HG03558 (cell line): ENCODE results near the gene CKB.

Experiments used
- ATAC-seq: cut with Tn5 transposase; IDR thresholded peaks from one replicate; pipeline ENCODE4 v1.9.1; 2021; ENCODE audit warnings: moderate number of reproducible peaks; ENCODE audit not compliant: unreplicated experiment; ENCODE audit errors: extremely low read depth

CKB gene

DNA sequence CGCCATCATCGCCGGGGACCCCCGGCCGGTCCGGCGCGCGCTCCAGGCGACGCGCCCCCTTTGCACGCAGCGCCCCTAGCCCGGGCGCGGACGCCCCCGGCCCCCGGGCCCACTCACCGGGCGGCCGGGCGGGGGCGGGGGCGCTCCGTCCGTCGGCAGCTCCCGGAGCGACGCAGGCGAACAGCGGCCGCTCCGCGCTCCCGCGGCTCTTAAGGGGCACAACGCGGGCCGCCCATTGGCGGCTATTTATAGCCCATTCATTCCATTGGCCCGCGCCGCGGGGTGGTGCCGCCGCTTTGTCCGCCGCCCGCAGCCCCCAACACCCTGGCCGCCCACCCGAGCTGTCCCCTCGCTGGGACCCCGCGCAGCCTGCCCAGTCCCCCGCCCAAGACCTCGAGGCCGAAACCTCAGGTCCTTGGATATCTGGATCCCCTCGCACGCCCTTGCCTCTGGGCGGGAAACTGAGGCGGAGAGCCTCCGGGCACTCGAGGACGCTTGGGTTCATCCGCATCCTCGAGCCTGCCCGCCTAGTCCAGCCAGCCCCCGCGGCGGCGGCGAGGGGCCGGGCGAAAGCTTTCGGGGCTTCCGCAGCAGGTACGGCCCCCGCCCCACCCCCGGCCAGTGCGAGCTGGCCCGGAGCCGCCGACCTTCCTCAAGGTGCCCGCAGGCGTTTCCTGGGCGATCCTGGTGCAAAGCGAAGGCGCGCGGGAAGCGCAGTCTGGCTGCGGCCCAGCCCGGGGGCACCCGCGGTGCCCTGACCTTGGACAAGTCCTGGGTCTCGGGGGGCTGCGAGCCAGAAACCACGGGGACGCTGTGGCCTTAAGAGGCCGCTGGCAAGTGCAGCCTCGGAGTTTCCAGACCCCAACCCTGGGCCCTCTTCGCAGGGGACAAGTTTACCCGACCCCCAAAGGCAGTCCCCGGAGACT is at the start of gene CKB:
Gene CKB, minus strand, starts transcription at position 182 of the 926 bp plus-strand sequence. CDS start 337 bp downstream, outside the sequence.
- no peak for ATAC-seq

DNA sequence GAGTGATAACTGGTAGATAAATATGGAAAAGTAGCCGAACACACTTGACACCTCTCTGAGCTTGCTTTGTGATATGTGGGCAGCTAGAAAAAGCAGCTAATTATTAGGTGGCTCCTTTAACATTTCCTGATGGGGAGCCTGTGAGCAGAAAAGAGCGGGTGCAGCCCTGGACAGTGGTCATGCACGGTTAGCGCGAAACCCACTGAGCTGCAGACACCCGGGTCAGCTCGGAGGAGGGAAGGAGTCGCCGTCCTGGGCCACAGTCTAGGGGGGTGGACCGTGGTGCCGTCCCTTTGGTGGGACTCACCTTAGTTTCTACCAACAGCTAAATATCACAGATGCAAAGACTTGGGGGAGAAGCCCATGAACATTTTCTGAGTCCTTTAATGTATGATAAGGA is 46.8 kb upstream of the CKB start:
- ATAC-seq = no peak

DNA sequence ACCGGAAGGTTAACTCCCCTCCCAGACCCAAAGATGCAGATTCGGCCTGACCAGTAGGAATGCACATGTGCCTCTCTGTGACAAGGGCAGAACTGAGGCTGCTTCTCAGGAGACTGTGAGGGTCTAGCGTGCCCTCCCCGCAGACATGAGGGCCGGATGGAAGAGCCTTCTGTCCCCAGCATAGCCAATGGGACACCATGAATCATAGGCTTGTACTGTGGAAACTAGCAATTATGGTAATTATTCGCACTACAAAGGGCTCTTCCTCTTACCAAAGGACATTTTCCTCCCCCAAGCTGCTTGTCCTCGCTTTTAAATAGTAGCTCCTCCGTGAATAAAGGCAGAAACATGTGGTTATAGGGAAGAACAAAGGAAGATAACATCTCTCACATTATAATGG is 46.3 kb upstream of the CKB start:
- no peak for ATAC-seq

DNA sequence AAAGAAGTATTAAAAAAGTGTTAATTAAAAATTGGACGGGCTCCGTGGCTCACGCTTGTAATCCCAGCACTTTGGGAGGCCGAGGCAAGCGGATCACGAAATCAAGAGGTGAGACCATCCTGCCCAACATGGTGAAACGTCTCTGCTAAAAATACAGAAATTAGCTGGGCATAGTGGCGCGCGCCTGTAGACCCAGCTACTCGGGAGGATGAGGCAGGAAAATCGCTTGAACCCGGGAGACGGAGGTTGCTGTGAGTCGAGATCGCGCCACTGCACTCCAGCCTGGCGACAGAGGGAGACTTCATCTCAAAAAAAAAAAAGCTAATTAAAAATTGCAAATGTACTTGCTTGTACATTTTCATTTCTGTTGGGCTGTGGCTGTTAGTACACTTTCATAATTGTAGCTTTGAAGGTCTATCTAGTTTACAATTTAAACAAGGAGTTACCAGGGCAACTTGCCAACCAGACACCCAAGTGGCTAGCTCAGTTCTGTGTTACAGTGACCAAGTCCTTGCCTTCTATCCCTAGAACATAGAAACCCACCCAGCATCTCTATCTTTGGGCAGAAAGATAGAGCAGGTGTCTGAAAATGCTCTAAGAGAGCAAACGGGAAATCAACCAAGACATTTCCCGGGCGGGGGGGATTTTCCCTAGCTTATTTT is 41.3 kb upstream of the CKB start:
- no peak for ATAC-seq

DNA sequence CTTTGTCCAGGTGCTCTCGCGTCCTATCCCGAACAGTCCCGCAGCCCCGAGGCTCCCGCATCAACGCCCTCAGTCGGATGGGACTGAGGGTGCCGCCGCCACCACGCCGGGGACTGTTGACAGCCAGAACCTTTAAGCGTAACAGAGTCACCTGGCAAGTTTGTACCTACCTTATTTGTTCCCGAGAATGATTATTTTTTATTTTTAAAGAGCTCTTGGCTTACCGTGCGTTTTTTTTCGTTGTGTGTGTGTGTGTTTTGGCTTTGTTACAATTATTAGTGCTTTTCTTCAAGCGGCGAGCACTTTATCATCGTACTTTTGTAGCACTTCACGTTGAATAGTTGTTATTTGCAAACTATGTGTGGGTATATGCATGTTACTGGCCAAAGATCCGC is 40.6 kb upstream of the CKB start:
- no peak for ATAC-seq

DNA sequence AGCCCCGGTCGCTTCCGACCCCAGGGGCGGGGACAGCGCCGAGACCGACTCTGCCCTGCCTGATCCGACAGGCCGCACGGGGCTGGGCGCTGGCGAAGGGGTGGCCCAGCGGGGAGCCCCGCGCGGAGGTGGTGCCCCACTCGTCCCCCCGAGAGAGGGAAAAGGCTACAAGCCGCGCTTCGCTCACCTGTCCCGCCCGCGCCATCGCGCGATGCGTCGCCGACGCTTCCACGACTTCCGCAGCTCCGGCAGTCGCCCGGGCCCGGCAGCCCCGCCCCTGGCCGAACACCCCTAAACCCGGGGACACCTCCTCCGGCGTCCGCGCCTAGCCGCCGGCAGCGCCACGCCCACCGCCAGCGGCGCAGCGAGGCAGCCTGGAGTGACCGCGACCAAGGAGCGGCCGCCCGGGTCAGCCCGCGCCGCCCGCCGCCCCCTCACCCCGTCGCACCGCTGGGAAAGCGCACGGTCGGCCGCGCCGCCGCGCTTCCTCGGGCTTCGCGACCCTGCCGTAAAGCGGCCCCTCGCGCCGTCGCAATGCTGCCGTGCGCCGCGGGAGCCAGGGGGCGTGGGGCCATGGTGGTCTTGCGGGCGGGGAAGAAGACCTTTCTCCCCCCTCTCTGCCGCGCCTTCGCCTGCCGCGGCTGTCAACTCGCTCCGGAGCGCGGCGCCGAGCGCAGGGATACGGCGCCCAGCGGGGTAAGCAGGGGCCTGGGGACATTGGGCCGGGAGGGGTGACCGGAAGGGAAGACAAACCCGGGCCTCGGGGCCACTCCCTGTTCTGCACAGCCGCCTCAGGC is 40.0 kb upstream of the CKB start, which contains the start of the genes BAG5 and COA8:
Gene BAG5, minus strand, starts transcription at position 229 of the 797 bp plus-strand sequence. CDS start 1,493 bp downstream, outside the sequence.
Gene COA8, plus strand, starts transcription at position 532 of the 797 bp plus-strand sequence. Its CDS starts 42 bp downstream, at position 574.
- peak; percentile 62 for ATAC-seq

DNA sequence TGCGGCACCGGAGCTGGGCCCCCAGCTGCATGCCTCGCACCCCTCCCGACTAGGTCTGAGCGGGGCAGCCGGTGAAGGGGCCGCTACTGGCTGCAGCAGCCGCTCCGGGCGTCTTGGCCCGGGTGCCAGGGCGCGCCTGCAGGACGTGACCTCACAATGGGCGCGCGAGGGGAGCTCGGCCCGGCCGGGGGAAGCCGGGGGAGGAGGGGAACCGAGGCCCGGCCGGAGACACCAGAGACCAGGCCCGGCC is 39.5 kb upstream of the CKB start:
- ATAC-seq = no peak

DNA sequence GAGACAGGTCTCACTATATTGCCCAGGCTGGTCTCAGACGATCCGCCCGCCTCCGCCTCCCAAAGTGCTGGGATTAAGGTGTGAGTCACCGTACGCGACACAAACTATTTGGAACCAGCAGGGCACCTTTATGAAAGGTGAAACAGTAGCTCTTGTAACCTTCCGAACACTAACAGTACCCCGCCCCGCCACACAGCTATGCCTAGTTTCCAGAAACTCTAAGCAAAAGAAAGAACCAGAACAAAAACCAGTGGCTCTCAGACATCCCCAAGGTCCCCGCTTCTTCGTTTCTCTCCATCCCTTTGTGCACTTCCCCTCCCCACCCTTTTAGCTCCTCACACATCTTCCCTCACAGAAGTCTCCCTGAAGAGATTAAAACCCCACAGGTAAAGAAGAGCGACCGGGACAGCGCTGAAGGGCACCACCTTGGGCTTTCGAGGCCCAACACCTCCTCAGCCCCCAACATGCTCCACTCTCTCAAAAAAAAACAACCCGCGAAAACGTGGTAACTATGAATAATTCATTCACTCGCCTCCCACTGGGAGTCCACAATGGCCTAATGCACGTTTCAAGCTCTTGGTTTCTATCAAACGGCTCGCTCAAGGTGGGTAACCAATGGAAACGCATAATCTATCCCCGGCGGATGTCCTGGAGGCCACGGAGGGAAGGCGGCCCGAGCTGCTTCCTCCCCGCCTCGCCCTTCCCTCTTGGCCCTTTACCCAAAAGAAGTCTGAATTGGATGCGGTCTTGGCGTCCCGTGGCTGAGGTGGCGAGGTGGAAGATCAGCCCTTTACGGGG is 39.0 kb upstream of the CKB start:
- peak; percentile 3 for ATAC-seq

DNA sequence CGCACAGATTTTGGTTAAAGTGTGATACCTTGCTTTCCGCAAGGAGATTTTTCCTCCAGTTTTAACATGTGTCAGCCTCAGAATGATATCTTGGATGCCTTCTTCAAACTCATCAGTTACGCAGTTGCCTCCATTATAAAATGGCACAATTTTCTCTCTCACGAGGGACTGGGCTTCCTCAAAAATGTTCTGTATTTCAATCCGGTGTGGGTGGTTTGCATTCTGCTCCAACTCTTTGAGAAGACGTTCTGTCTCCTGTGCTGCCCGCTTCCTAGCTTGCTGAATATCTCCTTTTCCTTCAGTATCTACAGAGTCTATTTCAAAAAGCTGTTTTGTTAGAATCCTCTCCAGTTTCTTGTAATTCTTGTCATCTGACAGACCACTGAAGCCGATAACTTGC is 38.1 kb upstream of the CKB start:
- no peak for ATAC-seq

DNA sequence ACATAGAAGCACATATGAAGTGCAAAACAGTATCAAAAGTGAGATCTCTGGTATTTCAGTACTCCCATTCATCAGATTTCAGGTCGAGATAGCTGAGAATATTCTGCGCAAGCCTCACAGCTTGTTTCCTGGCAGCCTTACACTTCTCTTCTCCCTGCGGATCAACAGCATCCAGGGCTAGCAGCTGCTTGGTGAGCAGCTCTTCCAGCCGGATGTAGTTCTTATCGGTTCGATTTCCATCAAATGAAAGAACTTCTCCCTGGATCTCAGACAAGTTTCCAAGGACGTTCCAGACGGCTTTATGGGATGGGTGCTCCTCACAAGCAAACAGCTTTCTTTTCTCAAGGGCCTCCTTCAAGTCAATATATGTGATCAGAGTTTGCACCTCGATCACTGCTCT is 37.1 kb upstream of the CKB start:
- ATAC-seq = no peak

DNA sequence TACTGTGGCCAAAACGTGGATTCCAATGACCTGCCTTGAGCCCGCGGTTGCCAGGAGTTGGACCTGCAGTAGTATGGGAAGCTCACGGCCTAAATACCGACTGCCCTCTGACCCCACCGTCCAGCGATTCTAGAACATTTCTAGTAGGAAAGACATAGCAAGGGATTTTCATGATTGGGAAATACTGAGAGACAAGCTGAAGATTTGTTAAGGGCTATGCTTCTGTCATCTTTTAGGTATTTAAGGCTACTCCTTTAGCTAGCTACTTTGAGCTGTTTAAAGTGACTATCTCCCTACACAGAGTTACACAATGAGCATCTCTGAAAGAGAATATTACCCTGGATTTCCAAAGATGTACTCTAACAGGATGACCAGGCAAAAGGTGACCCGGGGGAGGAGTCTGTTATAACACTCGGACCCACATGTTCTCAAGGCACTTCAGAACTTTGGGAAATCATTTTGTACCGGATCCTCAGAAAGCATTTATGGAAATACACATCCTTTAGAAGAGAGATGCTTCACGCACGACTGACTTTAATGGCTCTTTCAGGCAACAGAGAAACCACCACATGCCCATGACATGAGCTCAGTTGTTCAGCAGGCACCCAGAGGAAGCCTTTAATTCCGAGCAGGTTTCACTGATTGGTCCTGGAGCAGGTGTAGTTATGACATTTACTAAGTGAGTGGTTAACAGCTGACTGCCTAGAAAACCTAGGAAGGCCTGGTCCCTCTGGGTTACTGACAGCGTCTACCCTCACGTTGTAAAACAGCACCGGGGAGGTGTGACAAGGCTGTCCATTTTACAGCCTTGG is 35.6 kb upstream of the CKB start:
- no peak for ATAC-seq

DNA sequence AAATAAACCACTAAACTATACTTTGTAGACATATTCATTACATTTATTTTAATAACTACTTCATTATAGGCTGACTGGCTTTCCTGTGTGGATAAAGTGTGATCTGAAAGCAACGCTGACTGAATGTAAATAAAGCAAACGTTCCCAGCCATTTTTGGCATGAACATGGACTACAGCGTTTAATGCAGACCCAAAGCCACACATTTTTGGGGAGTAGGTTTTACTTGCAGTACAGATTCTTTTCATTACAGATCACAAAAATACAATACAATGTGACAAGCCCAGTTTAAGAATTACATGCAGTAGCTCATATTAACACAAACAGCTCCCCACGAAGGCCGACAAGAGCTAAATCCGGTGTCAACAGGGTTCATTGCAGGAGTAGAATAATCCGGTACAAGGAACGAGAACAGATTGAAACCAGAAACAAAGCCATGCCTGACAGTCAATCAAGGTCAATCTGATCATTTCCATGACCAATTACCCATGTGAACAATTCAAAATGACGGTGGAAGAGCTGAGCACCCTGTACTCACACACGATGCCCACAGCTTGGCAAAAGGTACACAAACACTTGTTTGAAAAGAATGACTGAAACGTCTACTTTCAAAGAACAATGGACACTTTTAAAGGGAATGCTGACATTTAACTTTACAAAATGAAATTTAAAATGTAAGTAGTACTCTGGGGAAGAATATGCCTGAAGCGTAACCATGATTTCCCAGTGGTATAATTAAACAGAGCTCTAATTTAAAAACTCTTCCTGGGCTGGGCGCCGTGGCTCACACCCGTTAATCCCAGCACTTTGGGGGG is 34.5 kb upstream of the CKB start:
- no peak for ATAC-seq

DNA sequence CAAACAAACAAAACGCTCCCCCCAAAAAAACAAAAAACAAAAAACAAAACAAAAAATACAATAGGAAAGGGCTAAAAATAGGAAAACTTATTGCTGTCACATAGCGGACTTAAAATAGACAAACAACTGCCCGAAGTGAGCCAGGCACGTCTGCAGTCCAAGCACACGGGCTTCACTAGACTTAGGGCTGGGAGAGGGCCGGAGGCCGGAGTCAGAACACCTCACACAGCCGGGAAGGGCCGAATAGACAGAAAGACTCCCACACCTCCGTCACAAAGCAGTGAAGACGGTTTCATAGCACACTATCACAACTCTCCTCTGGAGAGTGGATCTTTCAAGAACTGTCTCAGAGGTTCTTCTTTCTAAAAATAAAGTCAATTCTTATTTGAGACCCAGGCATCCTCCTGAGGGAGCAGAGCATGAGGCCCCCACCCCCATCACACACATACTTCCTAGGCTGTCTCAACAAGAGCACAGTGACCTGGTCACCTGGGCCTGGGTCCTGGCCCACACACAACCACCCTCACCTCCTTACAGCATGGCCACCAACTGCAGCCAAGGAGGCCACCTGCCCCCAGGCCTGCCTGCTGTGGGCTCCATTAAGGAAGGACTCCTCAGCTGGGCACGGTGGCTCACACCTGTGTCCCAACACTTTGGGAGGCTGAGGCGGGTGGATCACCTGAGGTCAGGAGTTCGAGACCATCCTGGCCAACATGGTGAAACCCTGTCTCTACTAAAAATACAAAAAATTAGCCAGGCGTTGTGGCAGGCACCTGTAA is 33.1 kb upstream of the CKB start:
- ATAC-seq = no peak

DNA sequence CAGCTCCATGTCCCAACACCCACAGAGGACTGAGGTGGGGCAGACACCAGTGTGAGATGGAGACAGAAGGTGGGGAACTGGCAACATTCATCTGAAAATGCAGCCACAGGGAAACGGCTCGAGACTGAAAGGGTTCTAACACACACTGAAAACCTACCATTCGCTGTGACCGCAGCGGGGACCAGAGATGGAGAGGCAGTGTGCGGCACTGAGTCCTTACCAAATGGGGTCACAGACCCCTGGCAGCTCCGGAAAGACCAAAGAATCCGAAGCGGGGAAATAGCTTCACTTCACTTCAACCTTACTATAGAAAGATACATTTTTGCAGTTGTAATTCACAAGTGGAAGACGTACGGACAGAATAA is 30.2 kb upstream of the CKB start:
- ATAC-seq = no peak

DNA sequence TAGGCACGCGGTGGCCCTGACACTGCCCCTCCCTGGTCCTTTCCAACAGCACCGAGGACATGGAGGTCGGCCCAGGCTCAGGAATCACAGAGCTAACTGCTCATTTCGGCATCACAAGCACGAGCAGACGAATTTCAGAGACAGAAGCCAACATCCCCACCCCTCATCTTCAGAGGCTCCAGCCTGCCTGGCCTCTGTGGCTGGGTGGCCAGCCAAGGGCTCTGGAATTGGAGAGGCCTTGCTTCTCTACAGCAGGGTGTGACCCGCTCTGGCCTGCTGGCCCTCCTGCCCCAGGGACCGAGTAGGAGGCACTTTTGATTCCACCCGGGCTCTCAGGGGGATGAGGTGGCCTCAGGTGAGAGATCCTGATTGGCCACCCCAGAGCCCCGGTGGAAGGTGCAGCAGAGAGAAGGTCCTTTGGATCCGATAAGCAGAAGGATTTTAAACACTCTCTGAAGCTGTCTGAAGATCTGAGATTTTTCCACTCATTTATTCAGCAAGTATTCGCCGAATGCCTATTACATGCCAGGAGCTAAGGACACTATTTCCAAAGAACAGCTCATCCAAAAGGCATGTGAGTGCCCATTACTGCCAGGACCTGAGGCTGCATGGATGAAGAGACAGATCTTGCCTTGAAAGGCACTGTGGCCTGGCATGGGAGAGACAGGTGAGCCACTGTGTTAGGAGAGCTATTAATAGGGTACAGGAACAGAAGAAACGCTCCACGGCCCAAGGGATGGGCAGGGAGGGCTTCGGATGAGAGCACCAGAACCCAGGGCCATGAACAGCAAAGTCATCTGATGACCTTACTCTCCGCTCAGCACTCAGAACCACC is 29.6 kb upstream of the CKB start:
- ATAC-seq = no peak

DNA sequence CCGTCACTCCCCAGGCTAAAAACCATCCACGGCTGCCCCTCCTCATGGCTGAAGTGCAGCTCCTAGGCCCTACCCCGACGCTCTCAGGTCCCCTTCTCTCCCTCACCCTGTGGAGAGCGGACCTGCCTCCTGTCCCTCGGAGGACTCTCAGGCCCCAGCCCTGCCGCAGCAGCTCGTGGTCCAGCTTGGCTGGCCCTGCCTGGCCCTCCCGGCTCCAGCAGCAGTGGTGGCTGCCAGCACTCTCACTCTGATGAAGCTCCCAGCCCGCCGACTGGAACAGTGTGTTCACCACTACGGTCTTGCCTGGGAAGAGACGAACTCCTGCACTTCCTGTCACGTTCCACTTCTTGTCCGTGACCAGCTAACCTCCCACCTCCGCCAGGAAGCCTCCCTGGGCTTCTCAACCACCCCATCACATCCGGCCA is 28.7 kb upstream of the CKB start:
- ATAC-seq = no peak
